CD14-positive monocyte (primary cell): ENCODE measurements around the gene DCTD. TPM values are rescaled to one million over a fixed set of nuclear protein-coding genes. Genes with fewer than 3 reads are reported as not detected.

ENCODE experiments used
- DNase-seq, 3 donors: peaks; one replicate each; pipeline ENCODE4 v3.0.0-alpha.2; 2011 to 2022
- H2AFZ ChIP-seq: 2 replicates; pipeline ENCODE4 v1.6.0; 2012; ENCODE audit warnings: mild to moderate bottlenecking, low read depth, low read length, inconsistent platforms; ENCODE audit not compliant: insufficient read depth, poor library complexity, severe bottlenecking
- H3K27ac ChIP-seq, 2 donors: 1 replicate in 1 of 2; 2 replicates in 1 of 2; pipeline ENCODE4 v1.5.1; 2012 to 2013; ENCODE audit warnings: low read length in 2 of 2, control low read depth in 1 of 2, inconsistent platforms in 1 of 2, low read depth in 1 of 2, mild to moderate bottlenecking in 1 of 2
- H3K27me3 ChIP-seq, 2 donors: one replicate each; pipeline versions ENCODE4 v1.6.0 to v1.6.1; 2011 to 2013; ENCODE audit warnings: low read length in 2 of 2; ENCODE audit not compliant: control insufficient read depth in 2 of 2, insufficient read depth in 2 of 2
- H3K36me3 ChIP-seq, 2 donors: replicated peaks in 1 of 2; 1 replicate in 1 of 2; 2 replicates in 1 of 2; pipeline versions ENCODE4 v1.5.1 to v1.6.1; 2012 to 2013; ENCODE audit warnings: low read length in 2 of 2, control low read depth in 1 of 2, inconsistent platforms in 1 of 2, mild to moderate bottlenecking in 1 of 2; ENCODE audit not compliant: insufficient read depth in 2 of 2, control insufficient read depth in 1 of 2
- H3K4me1 ChIP-seq, 2 donors: 1 replicate in 1 of 2; 2 replicates in 1 of 2; pipeline versions ENCODE4 v1.5.1 to v1.6.1; 2012 to 2013; ENCODE audit warnings: low read length in 2 of 2, control low read depth in 1 of 2, inconsistent platforms in 1 of 2, mild to moderate bottlenecking in 1 of 2, moderate library complexity in 1 of 2; ENCODE audit not compliant: insufficient read depth in 2 of 2, control insufficient read depth in 1 of 2
- H3K4me2 ChIP-seq: replicated peaks from 2 replicates; pipeline ENCODE3; 2012; ENCODE audit warnings: low read length, moderate library complexity, mild to moderate bottlenecking; ENCODE audit not compliant: poor library complexity, severe bottlenecking; ENCODE audit errors: extremely low read depth
- H3K4me3 ChIP-seq, 3 experiments: fragments of 200-600 bp in 1 of 3; sonication (generic) in 1 of 3; replicated peaks in 1 of 3; 1 replicate in 2 of 3; 2 replicates in 1 of 3; pipeline ENCODE4 v1.5.1; 2011 to 2013; ENCODE audit warnings: low read length in 3 of 3, mild to moderate bottlenecking in 3 of 3, control low read depth in 2 of 3, low read depth in 2 of 3, inconsistent platforms in 1 of 3, moderate library complexity in 1 of 3
- H3K79me2 ChIP-seq: 2 replicates; pipeline ENCODE4 v1.6.0; 2012; ENCODE audit warnings: mild to moderate bottlenecking, control low read depth, inconsistent platforms, low read length, moderate library complexity; ENCODE audit not compliant: insufficient read depth
- H3K9ac ChIP-seq: 2 replicates; pipeline ENCODE4 v1.6.0; 2017; ENCODE audit warnings: low read length, mild to moderate bottlenecking; ENCODE audit not compliant: insufficient read depth, poor library complexity, severe bottlenecking
- H3K9me3 ChIP-seq, 2 donors: replicated peaks in 1 of 2; 1 replicate in 1 of 2; 2 replicates in 1 of 2; pipeline versions ENCODE4 v1.5.1 to v1.6.1; 2012 to 2013; ENCODE audit warnings: low read length in 2 of 2, control low read depth in 1 of 2; ENCODE audit not compliant: control insufficient read depth in 1 of 2, insufficient read depth in 1 of 2
- H4K20me1 ChIP-seq: 2 replicates; pipeline ENCODE4 v1.6.0; 2012; ENCODE audit warnings: mild to moderate bottlenecking, low read length, control low read depth, moderate library complexity; ENCODE audit not compliant: insufficient read depth
- H3K27ac Mint-ChIP-seq, 7 donors: one replicate each; pipeline ENCODE4 v1.8.0; 2020; ENCODE audit warnings: mild to moderate bottlenecking in 7 of 7, mixed read lengths in 7 of 7, moderate library complexity in 6 of 7, inconsistent platforms in 2 of 7
- H3K27me3 Mint-ChIP-seq, 3 donors: one replicate each; pipeline ENCODE4 v1.8.0; 2021 to 2022; ENCODE audit warnings: low read depth in 3 of 3, mild to moderate bottlenecking in 3 of 3, mixed read lengths in 3 of 3, moderate library complexity in 3 of 3, inconsistent platforms in 1 of 3
- H3K36me3 Mint-ChIP-seq, 2 donors: one replicate each; pipeline ENCODE4 v1.8.0; 2020; ENCODE audit warnings: mixed read lengths in 2 of 2, inconsistent platforms in 1 of 2, mild to moderate bottlenecking in 1 of 2
- H3K4me1 Mint-ChIP-seq: one replicate; pipeline ENCODE4 v1.8.0; 2020; ENCODE audit warnings: mild to moderate bottlenecking, mixed read lengths
- H3K4me3 Mint-ChIP-seq, 2 donors: one replicate each; pipeline ENCODE4 v1.8.0; 2020; ENCODE audit warnings: mild to moderate bottlenecking in 2 of 2, mixed read lengths in 2 of 2, moderate library complexity in 1 of 2
- H3K9me3 Mint-ChIP-seq, 7 donors: one replicate each; pipeline ENCODE4 v1.8.0; 2020 to 2022; ENCODE audit warnings: mixed read lengths in 7 of 7, mild to moderate bottlenecking in 6 of 7, moderate library complexity in 6 of 7, inconsistent platforms in 2 of 7
- WGBS: methylation state at CpG from one replicate; pipeline ENCODE4 v1.1.5; 2013; ENCODE audit warnings: missing lambda C conversion rate; ENCODE audit not compliant: insufficient coverage; 5-methylcytosine and 5-hydroxymethylcytosine counted together
- intact Hi-C, 2 donors: fragments of 100-400 bp; cut with micrococcal nuclease; formaldehyde crosslinking; loops; one replicate each; pipeline versions ENCODE4 v1.15.0 to v1.15.1; 2023
- polyA plus RNA-seq, 3 donors: library from polyadenylated mRNA; depleted of rRNA in 1 of 3; unstranded in 2 of 3; stranded (reverse) in 1 of 3; fragments of 300-500 nt in 2 of 3; fragments of >200 nt in 1 of 3; fragmentation: Illumina TruSeq in 2 of 3; gene quantifications; 1 replicate in 2 of 3; 2 replicates in 1 of 3; pipeline ENCODE4 v1.2.3, GENCODE V29; 2012 to 2021
- TF ChIP-seq, protein P1 (sequence below): fragments of 200-600 bp; IDR thresholded peaks from one replicate; pipeline ENCODE4 v1.8.0; 2022; ENCODE audit warnings: antibody characterized with exemption, mild to moderate bottlenecking

The DCTD gene
- polyA plus RNA-seq, 3 donors, result 45.8 to 49.9 (median 47.8) TPM

DNA sequence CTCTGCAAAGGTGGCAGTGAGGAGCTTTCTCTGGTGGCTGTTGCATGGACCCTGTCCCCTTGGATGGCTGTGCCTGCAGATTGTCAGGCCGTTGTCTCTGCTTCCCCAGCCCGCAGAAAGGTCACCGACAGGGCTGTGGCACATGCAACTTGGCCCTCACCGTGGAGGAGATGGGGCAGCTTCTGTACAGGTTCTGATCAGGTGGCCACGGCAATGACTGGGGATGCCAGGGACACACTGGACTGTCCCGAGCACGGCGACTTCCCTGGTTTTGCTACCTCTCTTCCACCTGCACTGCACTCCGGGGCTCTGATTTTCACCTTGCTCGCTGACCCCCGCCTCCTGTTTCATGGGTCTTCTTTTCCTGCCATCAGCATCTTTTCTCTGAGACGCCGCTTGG lies 43.5 kb downstream of the DCTD start:
- 100% methylated on average over 11 of the region's 13 CpGs for WGBS
- H3K4me1 ChIP-seq, result peaks cover 5 to 12% of the 10 kb centered on the region in 2 donors
- no peak overlapping the region for H2AFZ ChIP-seq
- peak overlapping the region in 1 of 2 donors; percentile 37 for H3K4me3 Mint-ChIP-seq
- peaks cover 6 to 12% (median 9%) of the 10 kb centered on the region in 3 donors for H3K27me3 Mint-ChIP-seq
- H3K27ac Mint-ChIP-seq, result no peak overlapping the region
- no peaks in the 10 kb centered on the region for H3K9me3 ChIP-seq
- no peaks in the 10 kb centered on the region for H3K79me2 ChIP-seq
- no peak for DNase-seq
- no peak overlapping the region for H3K4me2 ChIP-seq
- H3K36me3 Mint-ChIP-seq, result peaks cover 7 to 10% of the 10 kb centered on the region in 2 donors
- peaks cover 12% of the 10 kb centered on the region for H3K4me1 Mint-ChIP-seq
- H4K20me1 ChIP-seq, result no peaks in the 10 kb centered on the region
- H3K9ac ChIP-seq, result no peak overlapping the region
- TF ChIP-seq, protein P1, sequence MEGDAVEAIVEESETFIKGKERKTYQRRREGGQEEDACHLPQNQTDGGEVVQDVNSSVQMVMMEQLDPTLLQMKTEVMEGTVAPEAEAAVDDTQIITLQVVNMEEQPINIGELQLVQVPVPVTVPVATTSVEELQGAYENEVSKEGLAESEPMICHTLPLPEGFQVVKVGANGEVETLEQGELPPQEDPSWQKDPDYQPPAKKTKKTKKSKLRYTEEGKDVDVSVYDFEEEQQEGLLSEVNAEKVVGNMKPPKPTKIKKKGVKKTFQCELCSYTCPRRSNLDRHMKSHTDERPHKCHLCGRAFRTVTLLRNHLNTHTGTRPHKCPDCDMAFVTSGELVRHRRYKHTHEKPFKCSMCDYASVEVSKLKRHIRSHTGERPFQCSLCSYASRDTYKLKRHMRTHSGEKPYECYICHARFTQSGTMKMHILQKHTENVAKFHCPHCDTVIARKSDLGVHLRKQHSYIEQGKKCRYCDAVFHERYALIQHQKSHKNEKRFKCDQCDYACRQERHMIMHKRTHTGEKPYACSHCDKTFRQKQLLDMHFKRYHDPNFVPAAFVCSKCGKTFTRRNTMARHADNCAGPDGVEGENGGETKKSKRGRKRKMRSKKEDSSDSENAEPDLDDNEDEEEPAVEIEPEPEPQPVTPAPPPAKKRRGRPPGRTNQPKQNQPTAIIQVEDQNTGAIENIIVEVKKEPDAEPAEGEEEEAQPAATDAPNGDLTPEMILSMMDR, result no peak
- H3K27me3 ChIP-seq, result no peaks in the 10 kb centered on the region
- H3K36me3 ChIP-seq, result no peaks in the 10 kb centered on the region
- intact Hi-C loops, result no loop called here
- no peak overlapping the region for H3K4me3 ChIP-seq
- H3K9me3 Mint-ChIP-seq, result peaks cover 0 to 5% (median 0%) of the 10 kb centered on the region in 7 donors
- no peak overlapping the region for H3K27ac ChIP-seq

DNA sequence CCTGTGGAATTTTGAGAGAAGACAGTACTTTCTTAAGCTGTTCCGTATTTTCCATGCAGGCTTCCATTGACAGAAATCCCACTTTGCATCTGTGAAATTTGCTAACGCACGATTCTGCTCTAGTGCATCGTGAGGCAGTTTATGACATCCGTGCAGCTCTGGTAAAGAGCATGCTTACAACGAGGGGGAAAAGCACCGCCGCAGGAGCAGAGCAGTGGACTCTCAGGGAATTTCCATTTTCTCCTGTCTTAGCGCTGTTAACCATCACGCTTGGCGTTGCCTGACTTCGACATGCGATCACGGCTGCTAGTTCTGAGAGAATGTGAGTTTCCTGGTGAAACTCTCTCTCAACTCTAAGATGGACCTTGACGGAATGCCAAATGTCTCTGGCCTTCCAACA lies 43.9 kb downstream of the DCTD start:
- no peak for DNase-seq
- Histone ChIP-seq H3K27ac (no peak overlapping the region), H3K9me3 (no peaks in the 10 kb centered on the region), H3K79me2 (no peaks in the 10 kb centered on the region), H3K4me1 (peaks cover 5 to 12% of the 10 kb centered on the region in 2 donors), H2AFZ (no peak overlapping the region), H3K4me2 (no peak overlapping the region), H3K9ac (no peak overlapping the region), H3K27me3 (no peaks in the 10 kb centered on the region), H4K20me1 (no peaks in the 10 kb centered on the region), H3K36me3 (no peaks in the 10 kb centered on the region), H3K4me3 (no peak overlapping the region)
- peaks cover 12% of the 10 kb centered on the region for H3K4me1 Mint-ChIP-seq
- WGBS, result 96% methylated on average over 9 of the region's 15 CpGs
- H3K27me3 Mint-ChIP-seq, result peaks cover 6 to 12% (median 9%) of the 10 kb centered on the region in 3 donors
- peaks cover 7 to 10% of the 10 kb centered on the region in 2 donors for H3K36me3 Mint-ChIP-seq
- H3K9me3 Mint-ChIP-seq, result peaks cover 0 to 3% (median 0%) of the 10 kb centered on the region in 7 donors
- TF ChIP-seq, protein P1, result no peak
- no peak overlapping the region for H3K4me3 Mint-ChIP-seq
- H3K27ac Mint-ChIP-seq, result no peak overlapping the region
- intact Hi-C loops, result no loop called here
